HFFc6 (cell line): Measurements from ENCODE around the gene UMPS. TPM values are rescaled to one million over a fixed set of nuclear protein-coding genes. Genes with fewer than 3 reads are reported as not detected.
A peak's percentile ranks its signal among the peaks of the same experiment; 100 is the strongest.

Experiments used
- DNase-seq: peaks from one replicate; pipeline ENCODE4 v3.0.0-alpha.2; 2018
- H3K27ac Mint-ChIP-seq: 2 replicates; pipeline ENCODE4 v1.8.0; 2020; ENCODE audit warnings: mild to moderate bottlenecking, mixed read lengths
- H3K27me3 Mint-ChIP-seq: 2 replicates; pipeline ENCODE4 v1.8.0; 2021; ENCODE audit warnings: mild to moderate bottlenecking, moderate library complexity, mixed read lengths; ENCODE audit not compliant: insufficient read depth
- H3K36me3 Mint-ChIP-seq: 2 replicates; pipeline ENCODE4 v1.8.0; 2021; ENCODE audit warnings: low read depth, mixed read lengths
- H3K4me1 Mint-ChIP-seq: 2 replicates; pipeline ENCODE4 v1.8.0; 2020; ENCODE audit warnings: low read depth, mixed read lengths
- H3K4me3 Mint-ChIP-seq: 2 replicates; pipeline ENCODE4 v1.8.0; 2020; ENCODE audit warnings: mild to moderate bottlenecking, moderate library complexity, mixed read lengths
- H3K9me3 Mint-ChIP-seq: 2 replicates; pipeline ENCODE4 v1.8.0; 2020; ENCODE audit warnings: mild to moderate bottlenecking, mixed read lengths
- CTCF ChIP-seq: fragments of 200-600 bp; sonication (generic); IDR thresholded peaks from 2 replicates; pipeline ENCODE4 v1.5.0; 2021; ENCODE audit warnings: antibody characterized with exemption, mild to moderate bottlenecking
- total RNA-seq, 6 experiments: library from RNA; stranded (reverse); fragmentation: NEBNext Ultra II Directional; extraction: Animal tissue kit (Norgen Biotek cat#: 25700); gene quantifications; 2 replicates in 1 of 6; 3 replicates in 5 of 6; pipeline ENCODE4 v1.2.3, GENCODE V29; 2021

UMPS gene
- total RNA-seq, 6 experiments from 2014 or later: 25.2 to 39.6 (median 28.4) TPM

GRCh38 chr3:124773351-124774326, 43.4 kb downstream of the UMPS start:
- peak overlapping the region; percentile 57 for H3K4me3 Mint-ChIP-seq
- H3K9me3 Mint-ChIP-seq: no peaks in the 10 kb centered on the region
- DNase-seq: no peak
- peak overlapping the region; percentile 83 for H3K27ac Mint-ChIP-seq
- peaks cover 16% of the 10 kb centered on the region for H3K36me3 Mint-ChIP-seq
- no peaks in the 10 kb centered on the region; the same call in 1 of the 2 replicates for H3K27me3 Mint-ChIP-seq
- no peak for TF ChIP-seq CTCF
- peaks cover 60% of the 10 kb centered on the region for H3K4me1 Mint-ChIP-seq

- peak overlapping the region; percentile 83 for H3K27ac Mint-ChIP-seq
- no peak for TF ChIP-seq CTCF
These were observed 44.1 kb downstream of the UMPS start for GRCh38 chr3:124774327-124774718.

GRCh38 chr3:124774841-124775402, 44.7 kb downstream of the UMPS start:
- Mint-ChIP-seq H3K36me3 (peaks cover 16% of the 10 kb centered on the region), H3K27ac (peak overlapping the region; percentile 83), H3K4me1 (peaks cover 73% of the 10 kb centered on the region), H3K9me3 (no peaks in the 10 kb centered on the region), H3K27me3 (no peaks in the 10 kb centered on the region; the same call in 1 of the 2 replicates), H3K4me3 (peak overlapping the region; percentile 57; the same call in 1 of the 2 replicates)
- TF ChIP-seq CTCF: no peak
- DNase-seq: no peak

More at GRCh38 chr3:124774327-124774718, 44.1 kb downstream of the UMPS start:
- peaks cover 16% of the 10 kb centered on the region for H3K36me3 Mint-ChIP-seq
- H3K27me3 Mint-ChIP-seq: no peaks in the 10 kb centered on the region; the same call in 1 of the 2 replicates
- DNase-seq: peak; percentile 70
- H3K4me3 Mint-ChIP-seq: peak overlapping the region; percentile 57
- H3K4me1 Mint-ChIP-seq: peaks cover 67% of the 10 kb centered on the region
- H3K9me3 Mint-ChIP-seq: no peaks in the 10 kb centered on the region

GRCh38 chr3:124775877-124776276, 45.6 kb downstream of the UMPS start:
- Mint-ChIP-seq H3K4me3 (no peak overlapping the region), H3K9me3 (no peaks in the 10 kb centered on the region), H3K4me1 (peaks cover 79% of the 10 kb centered on the region), H3K27me3 (no peaks in the 10 kb centered on the region; the same call in 1 of the 2 replicates), H3K27ac (no peak overlapping the region), H3K36me3 (peaks cover 16% of the 10 kb centered on the region)
- TF ChIP-seq CTCF: no peak
- DNase-seq: no peak

GRCh38 chr3:124776856-124777255, 46.6 kb downstream of the UMPS start:
- Mint-ChIP-seq H3K27ac (no peak overlapping the region), H3K9me3 (no peaks in the 10 kb centered on the region), H3K4me1 (peaks cover 79% of the 10 kb centered on the region), H3K27me3 (peaks cover 2% of the 10 kb centered on the region; the same call in 1 of the 2 replicates), H3K36me3 (peaks cover 16% of the 10 kb centered on the region), H3K4me3 (no peak overlapping the region)
- no peak for DNase-seq
- no peak for TF ChIP-seq CTCF
